ENCODE data around the gene ANKIB1. TPM values are rescaled to one million over a fixed set of nuclear protein-coding genes. Genes with fewer than 3 reads are reported as not detected.

The ANKIB1 gene
- total and polyA plus RNA-seq, 2 experiments from 2014 or later, result 6.3 to 17.2 TPM

- no peak for TF ChIP-seq CTCF (IDR thresholded peaks at IDR 0.05; ENCODE audit: low read depth, low read length)
- Histone ChIP-seq H3K9me3 (ENCODE audit: low read depth) (no peaks in the 10 kb centered on the region), H3K4me1 (ENCODE audit: low read depth) (peaks cover 5% of the 10 kb centered on the region), H3K27me3 (no peaks in the 10 kb centered on the region), H3K36me3 (no peaks in the 10 kb centered on the region), H3K27ac (no peak overlapping the region), H3K4me3 (no peak overlapping the region)
- no peak for DNase-seq (ENCODE audit: low read depth in 1 of 2, low spot score in 1 of 2)
Measured at GRCh38 chr7:92422926-92423325, 177.2 kb downstream of the ANKIB1 start.

- Histone ChIP-seq H3K36me3 (no peaks in the 10 kb centered on the region), H3K4me3 (no peak overlapping the region), H3K9me3 (ENCODE audit: low read depth) (no peaks in the 10 kb centered on the region), H3K4me1 (ENCODE audit: low read depth) (peaks cover 5% of the 10 kb centered on the region), H3K27ac (no peak overlapping the region), H3K27me3 (no peaks in the 10 kb centered on the region)
- no peak for TF ChIP-seq CTCF (IDR thresholded peaks at IDR 0.05; ENCODE audit: low read depth, low read length)
- no peak for DNase-seq (ENCODE audit: low read depth in 1 of 2, low spot score in 1 of 2)
Measured at GRCh38 chr7:92423710-92424131, 177.9 kb downstream of the ANKIB1 start.

- TF ChIP-seq CTCF (IDR thresholded peaks at IDR 0.05; ENCODE audit: low read depth, low read length), result no peak
- no peaks in the 10 kb centered on the region for H3K27me3 ChIP-seq
- H3K9me3 ChIP-seq (ENCODE audit: low read depth), result no peaks in the 10 kb centered on the region
- no peak overlapping the region for H3K27ac ChIP-seq
- DNase-seq (ENCODE audit: low read depth in 1 of 2, low spot score in 1 of 2), result no peak
- H3K4me1 ChIP-seq (ENCODE audit: low read depth), result peaks cover 5% of the 10 kb centered on the region
- H3K36me3 ChIP-seq, result no peaks in the 10 kb centered on the region
- H3K4me3 ChIP-seq, result no peak overlapping the region
Measured at GRCh38 chr7:92425311-92425947, 179.7 kb downstream of the ANKIB1 start.

GRCh38 chr7:92427193-92427592 lies 181.4 kb downstream of the ANKIB1 start:
- H3K4me3 ChIP-seq, result no peak overlapping the region
- H3K9me3 ChIP-seq (ENCODE audit: low read depth), result no peaks in the 10 kb centered on the region
- H3K4me1 ChIP-seq (ENCODE audit: low read depth), result peaks cover 5% of the 10 kb centered on the region
- no peak for TF ChIP-seq CTCF (IDR thresholded peaks at IDR 0.05; ENCODE audit: low read depth, low read length)
- DNase-seq (ENCODE audit: low read depth in 1 of 2, low spot score in 1 of 2), result no peak
- no peaks in the 10 kb centered on the region for H3K36me3 ChIP-seq
- no peak overlapping the region for H3K27ac ChIP-seq
- H3K27me3 ChIP-seq, result no peaks in the 10 kb centered on the region

- Histone ChIP-seq H3K4me3 (no peak overlapping the region), H3K27ac (no peak overlapping the region), H3K27me3 (no peaks in the 10 kb centered on the region), H3K4me1 (ENCODE audit: low read depth) (no peaks in the 10 kb centered on the region), H3K9me3 (ENCODE audit: low read depth) (no peaks in the 10 kb centered on the region), H3K36me3 (no peaks in the 10 kb centered on the region)
- DNase-seq (ENCODE audit: low read depth in 1 of 2, low spot score in 1 of 2), result no peak
- no peak for TF ChIP-seq CTCF (IDR thresholded peaks at IDR 0.05; ENCODE audit: low read depth, low read length)
Measured at GRCh38 chr7:92432299-92432946, 186.6 kb downstream of the ANKIB1 start.
